HL-60 (cell line): ENCODE data around the gene GPAT3.

Experiments
- DNase-seq, 2 experiments: peaks; one replicate each; pipeline ENCODE4 v3.0.0-alpha.2; 2010 to 2020; ENCODE audit warnings: low read depth in 1 of 2, low spot score in 1 of 2
- H3K27ac ChIP-seq: fragments of 250-450 bp; sonication (Bioruptor Pico); replicated peaks from 2 replicates; pipeline ENCODE4 v1.5.1; 2020; ENCODE audit warnings: mild to moderate bottlenecking, moderate library complexity
- H3K27me3 ChIP-seq: fragments of 250-450 bp; sonication (Bioruptor Pico); 2 replicates; pipeline ENCODE4 v1.5.1; 2021; ENCODE audit warnings: mild to moderate bottlenecking, moderate library complexity; ENCODE audit not compliant: insufficient read depth, poor library complexity, severe bottlenecking
- H3K4me3 ChIP-seq: replicated peaks from 2 replicates; pipeline ENCODE4 v1.5.1; 2011; ENCODE audit warnings: mild to moderate bottlenecking, control low read depth, low read length; ENCODE audit not compliant: insufficient read depth
- GABPA ChIP-seq: IDR thresholded peaks from 2 replicates; pipeline ENCODE4 v1.6.1; 2012; ENCODE audit warnings: low read depth
- POLR2AphosphoS5 ChIP-seq: IDR thresholded peaks from 2 replicates; pipeline ENCODE4 v1.6.1; 2012; ENCODE audit warnings: low read depth
- SPI1 ChIP-seq: IDR thresholded peaks from 2 replicates; pipeline ENCODE4 v1.6.1; 2012; ENCODE audit warnings: low read depth, mild to moderate bottlenecking, borderline replicate concordance
- TF ChIP-seq, protein P1 (sequence below): IDR thresholded peaks from 2 replicates; pipeline ENCODE4 v1.6.1; 2012; ENCODE audit warnings: low read depth; ENCODE audit not compliant: insufficient replicate concordance
- TF ChIP-seq, protein P2 (sequence below): IDR thresholded peaks from one replicate; pipeline ENCODE4 v1.5.1; 2011; ENCODE audit warnings: low read length, control low read depth, inconsistent platforms; ENCODE audit not compliant: insufficient read depth

The GPAT3 gene

DNA sequence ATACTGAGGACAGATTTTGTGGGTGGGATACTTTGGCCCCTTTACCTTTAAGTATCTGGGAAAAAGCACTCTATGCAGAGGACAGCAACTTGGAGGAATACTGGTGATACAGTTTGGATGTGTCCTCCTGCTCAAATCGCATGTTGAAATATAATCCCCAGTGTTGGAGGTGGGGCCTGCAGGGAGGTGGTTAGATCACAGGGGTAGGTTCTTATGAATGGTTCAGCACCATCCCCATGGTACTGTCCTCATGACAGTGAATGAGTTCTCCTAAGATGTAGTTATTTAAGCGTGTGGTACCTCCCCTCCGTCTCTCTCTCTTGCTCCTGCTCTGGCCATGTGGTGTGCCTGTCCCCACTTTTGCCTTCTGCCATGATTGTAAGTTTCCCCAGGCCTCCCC is 24.6 kb downstream of the GPAT3 start:
- no peak for TF ChIP-seq POLR2AphosphoS5
- no peak for DNase-seq
- no peak overlapping the region for H3K4me3 ChIP-seq
- no peak overlapping the region for H3K27ac ChIP-seq
- no peaks in the 10 kb centered on the region for H3K27me3 ChIP-seq

DNA sequence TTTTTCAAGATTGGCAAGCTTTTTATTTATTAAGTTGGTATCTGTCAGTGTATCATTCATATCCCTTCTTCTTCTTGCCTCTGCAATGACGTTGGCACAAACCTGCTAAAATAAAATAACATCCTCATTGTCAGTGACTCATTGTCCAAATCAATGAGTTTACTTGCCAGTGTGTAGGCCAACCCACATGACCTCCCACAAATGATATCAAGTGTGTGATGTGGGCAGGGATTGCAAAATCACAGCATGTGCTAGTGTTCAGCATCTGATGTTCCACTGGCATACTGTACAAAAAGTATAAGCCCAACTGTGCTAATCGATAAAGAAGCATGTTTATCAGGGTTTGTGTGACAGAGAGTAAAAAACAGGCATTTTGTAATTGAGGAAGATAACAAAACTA is 25.5 kb downstream of the GPAT3 start:
- no peak for TF ChIP-seq POLR2AphosphoS5
- TF ChIP-seq GABPA: no peak
- no peak for TF ChIP-seq SPI1
- TF ChIP-seq, protein P1, sequence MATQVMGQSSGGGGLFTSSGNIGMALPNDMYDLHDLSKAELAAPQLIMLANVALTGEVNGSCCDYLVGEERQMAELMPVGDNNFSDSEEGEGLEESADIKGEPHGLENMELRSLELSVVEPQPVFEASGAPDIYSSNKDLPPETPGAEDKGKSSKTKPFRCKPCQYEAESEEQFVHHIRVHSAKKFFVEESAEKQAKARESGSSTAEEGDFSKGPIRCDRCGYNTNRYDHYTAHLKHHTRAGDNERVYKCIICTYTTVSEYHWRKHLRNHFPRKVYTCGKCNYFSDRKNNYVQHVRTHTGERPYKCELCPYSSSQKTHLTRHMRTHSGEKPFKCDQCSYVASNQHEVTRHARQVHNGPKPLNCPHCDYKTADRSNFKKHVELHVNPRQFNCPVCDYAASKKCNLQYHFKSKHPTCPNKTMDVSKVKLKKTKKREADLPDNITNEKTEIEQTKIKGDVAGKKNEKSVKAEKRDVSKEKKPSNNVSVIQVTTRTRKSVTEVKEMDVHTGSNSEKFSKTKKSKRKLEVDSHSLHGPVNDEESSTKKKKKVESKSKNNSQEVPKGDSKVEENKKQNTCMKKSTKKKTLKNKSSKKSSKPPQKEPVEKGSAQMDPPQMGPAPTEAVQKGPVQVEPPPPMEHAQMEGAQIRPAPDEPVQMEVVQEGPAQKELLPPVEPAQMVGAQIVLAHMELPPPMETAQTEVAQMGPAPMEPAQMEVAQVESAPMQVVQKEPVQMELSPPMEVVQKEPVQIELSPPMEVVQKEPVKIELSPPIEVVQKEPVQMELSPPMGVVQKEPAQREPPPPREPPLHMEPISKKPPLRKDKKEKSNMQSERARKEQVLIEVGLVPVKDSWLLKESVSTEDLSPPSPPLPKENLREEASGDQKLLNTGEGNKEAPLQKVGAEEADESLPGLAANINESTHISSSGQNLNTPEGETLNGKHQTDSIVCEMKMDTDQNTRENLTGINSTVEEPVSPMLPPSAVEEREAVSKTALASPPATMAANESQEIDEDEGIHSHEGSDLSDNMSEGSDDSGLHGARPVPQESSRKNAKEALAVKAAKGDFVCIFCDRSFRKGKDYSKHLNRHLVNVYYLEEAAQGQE: no peak
- TF ChIP-seq, protein P2, sequence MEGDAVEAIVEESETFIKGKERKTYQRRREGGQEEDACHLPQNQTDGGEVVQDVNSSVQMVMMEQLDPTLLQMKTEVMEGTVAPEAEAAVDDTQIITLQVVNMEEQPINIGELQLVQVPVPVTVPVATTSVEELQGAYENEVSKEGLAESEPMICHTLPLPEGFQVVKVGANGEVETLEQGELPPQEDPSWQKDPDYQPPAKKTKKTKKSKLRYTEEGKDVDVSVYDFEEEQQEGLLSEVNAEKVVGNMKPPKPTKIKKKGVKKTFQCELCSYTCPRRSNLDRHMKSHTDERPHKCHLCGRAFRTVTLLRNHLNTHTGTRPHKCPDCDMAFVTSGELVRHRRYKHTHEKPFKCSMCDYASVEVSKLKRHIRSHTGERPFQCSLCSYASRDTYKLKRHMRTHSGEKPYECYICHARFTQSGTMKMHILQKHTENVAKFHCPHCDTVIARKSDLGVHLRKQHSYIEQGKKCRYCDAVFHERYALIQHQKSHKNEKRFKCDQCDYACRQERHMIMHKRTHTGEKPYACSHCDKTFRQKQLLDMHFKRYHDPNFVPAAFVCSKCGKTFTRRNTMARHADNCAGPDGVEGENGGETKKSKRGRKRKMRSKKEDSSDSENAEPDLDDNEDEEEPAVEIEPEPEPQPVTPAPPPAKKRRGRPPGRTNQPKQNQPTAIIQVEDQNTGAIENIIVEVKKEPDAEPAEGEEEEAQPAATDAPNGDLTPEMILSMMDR: no peak
- Histone ChIP-seq H3K27me3 (no peaks in the 10 kb centered on the region), H3K27ac (no peak overlapping the region), H3K4me3 (no peak overlapping the region)
- DNase-seq: peak; percentile 46 to 80

DNA sequence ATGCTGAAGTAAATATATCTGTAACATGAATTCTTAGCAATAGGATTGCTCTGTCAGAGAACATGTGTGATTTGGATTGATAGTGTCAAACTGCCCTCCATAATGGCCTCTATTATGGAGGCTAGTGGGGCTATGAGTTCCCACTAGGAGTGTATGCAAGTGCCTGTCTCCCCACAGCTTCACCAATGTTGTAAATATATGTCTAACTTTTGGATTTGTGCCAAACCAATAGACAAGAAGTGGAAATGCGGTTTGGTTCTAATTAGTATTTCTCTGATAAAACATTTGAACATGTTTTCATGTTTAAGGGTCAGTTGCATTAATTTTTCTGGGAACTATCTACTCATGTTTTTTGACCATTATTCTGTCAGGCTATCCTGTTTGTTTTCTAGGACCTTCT is 28.1 kb downstream of the GPAT3 start:
- H3K27me3 ChIP-seq: no peaks in the 10 kb centered on the region
- no peak overlapping the region for H3K4me3 ChIP-seq
- no peak for TF ChIP-seq POLR2AphosphoS5
- TF ChIP-seq GABPA: no peak
- TF ChIP-seq, protein P2: no peak
- TF ChIP-seq SPI1: no peak
- TF ChIP-seq, protein P1: no peak
- H3K27ac ChIP-seq: no peak overlapping the region
- DNase-seq: no peak

DNA sequence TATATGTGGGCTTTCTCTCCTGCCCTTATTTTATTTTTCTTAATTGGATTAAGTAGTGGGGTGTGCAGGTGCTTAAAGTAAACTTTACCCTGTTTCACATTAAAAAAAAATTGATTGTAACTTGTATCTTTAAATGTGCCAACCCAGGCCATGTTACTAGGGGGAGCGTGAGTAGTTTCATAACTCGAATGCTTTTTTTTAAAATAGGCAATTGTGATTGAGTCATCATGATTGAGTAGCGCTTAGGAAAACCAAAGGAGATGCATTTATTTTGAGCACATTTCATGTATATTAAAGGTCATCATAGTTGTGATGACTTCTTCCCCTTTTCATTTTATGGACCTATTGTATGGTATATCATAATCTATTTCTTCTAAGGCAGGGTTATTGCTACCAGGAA is 32.2 kb downstream of the GPAT3 start:
- no peaks in the 10 kb centered on the region for H3K27me3 ChIP-seq
- H3K4me3 ChIP-seq: no peak overlapping the region
- DNase-seq: peak in 1 of 2 experiments; percentile 28
- no peak overlapping the region for H3K27ac ChIP-seq
- TF ChIP-seq, protein P1: no peak
- TF ChIP-seq, protein P2: no peak
- no peak for TF ChIP-seq GABPA
- no peak for TF ChIP-seq SPI1
- no peak for TF ChIP-seq POLR2AphosphoS5
